ENCODE data around the gene AUP1.

- TF ChIP-seq CTCF (IDR thresholded peaks at IDR 0.05; ENCODE audit: low read depth, low read length) = no peak
- TF ChIP-seq EZH2phosphoT487 (IDR thresholded peaks at IDR 0.05; ENCODE audit: low read depth) = no peak
Observed at GRCh38 chr2:74578408-74578807, 48.9 kb upstream of the AUP1 start.
